Activated CD4-positive, CD25-positive, alpha-beta regulatory T cell treated with anti-CD3 and anti-CD28 coated beads, Interleukin-2, amount 50 U/mL, for 16 hours (primary cell): ENCODE results near the gene C1GALT1.

Experiments
- DNase-seq: peaks from one replicate; pipeline ENCODE4 v3.0.0-alpha.2; 2020; ENCODE audit warnings: low read depth, low spot score

Gene C1GALT1

DNA sequence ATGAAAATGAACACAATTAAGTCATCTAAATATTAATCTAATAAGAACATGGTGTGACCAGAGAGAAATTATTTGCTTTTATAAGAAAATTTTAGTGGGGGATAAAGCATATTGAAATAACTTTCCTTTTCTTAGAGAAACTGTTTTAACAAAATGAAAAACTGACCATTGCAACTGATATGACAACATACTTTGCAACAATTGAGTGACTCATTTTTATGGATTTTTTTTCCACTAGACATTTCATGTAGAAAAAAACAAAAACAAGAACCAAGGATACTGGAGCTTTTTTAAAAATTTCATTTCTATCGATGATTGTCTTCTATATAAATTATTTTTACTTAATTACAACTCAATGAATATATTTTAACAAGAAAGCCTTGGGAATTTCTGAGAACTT, 90.0 kb downstream of the C1GALT1 start:
- no peak for DNase-seq

DNA sequence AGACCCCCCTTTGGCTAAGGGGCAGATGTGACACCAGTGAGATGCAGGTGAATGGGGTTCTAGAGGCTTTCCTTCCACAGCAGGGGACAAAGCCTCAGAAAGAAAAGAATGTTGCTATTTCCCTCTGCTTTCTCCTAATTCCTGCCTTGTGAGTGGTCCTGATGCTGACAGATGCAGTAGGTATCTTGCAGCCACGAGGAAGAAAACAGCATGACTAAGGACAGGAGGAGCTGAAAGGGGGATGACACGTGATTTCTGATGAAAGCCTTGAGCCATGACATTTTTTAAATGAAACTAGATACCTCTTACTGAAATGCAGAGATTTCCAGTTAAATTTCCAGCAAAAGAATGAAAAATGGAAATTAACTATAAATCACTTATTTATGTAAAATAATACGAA, 92.4 kb downstream of the C1GALT1 start:
- no peak for DNase-seq

DNA sequence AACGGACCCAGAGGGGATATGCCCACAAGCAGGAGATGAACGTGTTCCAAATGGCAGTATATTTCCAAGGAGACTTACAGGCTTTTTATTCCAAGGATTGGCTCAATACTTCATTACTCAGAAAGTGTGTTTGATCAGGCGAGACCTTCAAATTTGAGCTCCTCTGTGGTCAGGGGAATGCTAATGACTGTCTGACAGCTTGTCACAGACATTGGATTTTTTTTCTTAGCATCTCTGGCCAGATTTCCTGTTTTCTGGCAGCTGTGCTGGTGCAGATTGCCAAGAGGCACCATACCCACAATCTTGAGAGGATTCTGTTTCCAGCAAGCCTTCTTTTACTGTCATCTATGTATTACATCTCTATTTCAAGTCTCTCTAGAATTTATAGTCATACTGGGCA, 93.8 kb downstream of the C1GALT1 start:
- DNase-seq, result no peak

DNA sequence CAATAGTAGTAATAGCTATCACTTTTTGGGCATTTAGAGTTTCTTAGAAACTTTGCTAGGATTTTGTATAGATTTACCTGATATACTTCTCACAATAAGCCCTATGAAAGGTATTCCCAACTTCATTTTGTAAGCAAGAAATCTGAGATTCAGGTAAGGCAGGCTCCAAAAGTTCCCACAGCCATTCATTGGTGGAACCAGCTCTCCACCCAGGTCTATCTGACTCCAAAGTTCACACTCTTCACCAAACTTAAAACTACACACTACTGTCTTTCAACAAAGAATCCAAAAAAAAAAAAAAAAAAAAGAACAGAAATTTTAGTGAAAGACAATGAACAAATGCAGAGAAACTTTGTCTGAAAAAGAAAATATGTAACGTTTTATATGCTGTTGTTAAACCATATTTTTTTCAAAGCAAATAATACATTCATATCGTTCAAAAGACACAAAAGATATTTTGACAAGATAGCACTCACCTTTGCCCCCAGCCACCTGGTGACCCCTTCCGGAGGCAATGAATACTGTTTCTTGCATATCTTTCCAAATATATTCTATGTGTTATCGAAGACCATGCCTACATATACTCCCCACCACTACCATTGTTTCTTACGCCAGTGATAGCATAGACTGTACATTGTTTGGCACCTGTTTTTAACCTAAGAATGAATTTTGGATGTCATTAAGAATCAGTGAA, 108.2 kb downstream of the C1GALT1 start:
- no peak for DNase-seq

DNA sequence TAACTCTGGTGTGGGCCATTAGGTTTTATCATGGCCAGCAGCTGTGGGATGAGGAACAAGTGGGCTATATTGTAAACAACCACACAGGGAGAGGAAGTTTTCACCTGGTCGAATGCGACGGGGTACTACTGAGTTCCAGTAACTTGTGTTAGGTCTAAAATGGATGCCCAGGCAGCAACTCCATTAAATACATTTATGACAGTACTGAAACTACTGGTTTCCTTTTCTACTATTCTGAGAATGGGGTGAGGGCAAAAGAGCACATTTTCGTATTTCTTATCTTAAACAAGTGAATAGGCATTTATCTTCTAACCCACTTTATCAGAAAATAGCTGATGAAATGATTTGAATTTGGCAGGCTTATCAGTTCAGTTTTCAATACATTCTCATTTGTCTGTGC, 109.7 kb downstream of the C1GALT1 start:
- DNase-seq, result no peak

DNA sequence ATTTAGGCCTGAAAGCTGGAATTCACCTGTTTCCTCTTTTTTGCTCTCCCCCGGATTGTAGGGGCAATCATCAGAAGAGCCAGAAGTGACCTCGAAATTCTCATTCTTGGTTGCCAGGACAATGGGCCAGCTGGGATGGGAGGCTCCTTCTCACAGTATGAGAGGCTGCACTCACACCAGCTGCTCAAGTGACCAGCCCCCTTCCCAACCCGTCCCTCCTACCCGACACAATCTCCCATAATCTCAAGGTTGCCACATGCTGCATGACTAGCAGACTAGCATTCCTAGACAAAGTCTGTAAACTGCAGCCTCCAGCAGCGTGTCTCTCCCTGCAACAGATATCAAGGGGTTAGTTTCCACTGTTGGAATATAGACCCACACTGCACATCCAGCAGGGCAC, 110.3 kb downstream of the C1GALT1 start:
- DNase-seq, result no peak

DNA sequence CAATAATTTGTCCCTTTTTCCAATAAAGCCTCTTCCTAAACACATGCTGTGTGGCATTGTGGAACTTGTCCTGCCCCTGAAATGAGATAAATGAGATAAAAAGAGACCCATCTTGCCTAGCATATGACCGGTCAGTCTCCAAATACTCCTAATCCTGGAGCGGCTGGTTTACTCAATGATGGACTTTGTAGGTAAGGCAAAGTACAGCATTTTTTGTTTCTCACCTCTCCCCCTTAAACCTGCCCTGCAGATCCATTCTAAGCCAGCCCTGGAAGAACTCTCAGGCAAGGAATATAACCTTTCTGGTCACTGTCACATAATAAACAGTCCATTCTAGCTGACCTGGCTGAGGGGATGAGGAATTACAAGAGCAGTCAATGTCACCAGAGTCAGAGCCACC, 110.7 kb downstream of the C1GALT1 start:
- no peak for DNase-seq

DNA sequence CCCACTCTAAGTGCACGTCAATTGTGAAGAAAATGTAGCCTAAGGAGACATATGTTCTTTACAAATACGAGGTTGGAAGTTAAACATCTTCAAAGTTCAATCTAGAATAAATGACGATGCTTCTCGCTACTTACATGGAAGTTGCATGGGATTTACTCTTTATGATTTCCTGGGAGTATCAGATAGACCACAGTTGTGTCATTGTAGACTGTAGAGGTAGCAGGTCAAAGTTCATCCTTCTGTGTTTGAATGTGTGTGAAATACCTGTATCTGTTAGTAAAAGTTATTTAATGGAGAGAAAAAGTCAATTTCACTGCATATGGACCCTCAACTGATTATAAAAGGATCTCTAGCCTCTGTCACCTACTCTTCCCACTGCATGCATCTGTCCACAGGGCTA, 112.6 kb downstream of the C1GALT1 start:
- no peak for DNase-seq
